ENCODE data around the gene LCP1. TPM values are rescaled to one million over a fixed set of nuclear protein-coding genes. Genes with fewer than 3 reads are reported as not detected.

Gene LCP1
- total and polyA plus RNA-seq, 2 of the 13 experiments (the other 11 are each of a cell fraction or from before 2014, with no cell fraction given) = 1.6 TPM

GRCh38 chr13:46211483-46212351 lies 29.7 kb upstream of the LCP1 start, which contains the start of gene LRRC63 (continued):
- TF ChIP-seq ZNF441 (CRISPR knock-in tag; IDR thresholded peaks at IDR 0.05; ENCODE audit: borderline replicate concordance) (no peak), ESRRA (CRISPR knock-in tag; IDR thresholded peaks at IDR 0.05; ENCODE audit: low read depth) (no peak), ZBTB33 (CRISPR knock-in tag; IDR thresholded peaks at IDR 0.05) (no peak), NFAT5 (CRISPR knock-in tag; IDR thresholded peaks at IDR 0.05) (0 out of 2 replicates have a peak, but pooled peaks have one; percentile 51), CCAR2 (optimal IDR thresholded peaks at IDR 0.05; ENCODE audit: low read depth, low read length) (no peak), ZKSCAN8 (CRISPR knock-in tag; IDR thresholded peaks at IDR 0.05; ENCODE audit: borderline replicate concordance) (no peak)
